NCI-H2081 treated with DMSO at 0.1 percent for 48 hours (cell line): ENCODE results near the gene NSRP1.
A peak's percentile ranks its signal among the peaks of the same experiment; 100 is the strongest.
"Not testable (repeated sequence)": the region's sequence is repeated elsewhere in the genome, so short reads cannot be mapped to it uniquely, and the experiment has no call there.

Source experiments
- DNase-seq: peaks from one replicate; lab custom pipeline; 2025; lab: John Stamatoyannopoulos, UW

The NSRP1 gene

GRCh38 chr17:30116661-30117551, at the start of gene NSRP1:
TSS of gene NSRP1 (plus strand) at chr17:30116816. CDS start at chr17:30116844, 28 bp downstream.
- DNase-seq = peak; percentile 22

- no peak for DNase-seq
Measured at GRCh38 chr17:30068465-30068864, 48.2 kb upstream of the NSRP1 start.

- no peak for DNase-seq
Measured at GRCh38 chr17:30074254-30074653, 42.4 kb upstream of the NSRP1 start.

GRCh38 chr17:30074730-30075129, 41.9 kb upstream of the NSRP1 start:
- no peak for DNase-seq

GRCh38 chr17:30082773-30083172, 33.8 kb upstream of the NSRP1 start:
- no peak for DNase-seq

- no peak for DNase-seq
Measured at GRCh38 chr17:30084788-30085187, 31.8 kb upstream of the NSRP1 start.

- no peak for DNase-seq
Measured at GRCh38 chr17:30086896-30087295, 29.7 kb upstream of the NSRP1 start.

- not testable (repeated sequence) for DNase-seq
Measured at GRCh38 chr17:30087431-30087830, 29.2 kb upstream of the NSRP1 start.

- DNase-seq = no peak
Measured at GRCh38 chr17:30091121-30091670, 25.4 kb upstream of the NSRP1 start.

- DNase-seq = no peak
Measured at GRCh38 chr17:30091771-30092170, 24.8 kb upstream of the NSRP1 start.

- no peak for DNase-seq
Measured at GRCh38 chr17:30092886-30093285, 23.7 kb upstream of the NSRP1 start.

GRCh38 chr17:30093463-30094147, 23.0 kb upstream of the NSRP1 start:
- no peak for DNase-seq

- no peak for DNase-seq
Measured at GRCh38 chr17:30095507-30096244, 20.9 kb upstream of the NSRP1 start.

GRCh38 chr17:30101686-30102390, 14.8 kb upstream of the NSRP1 start:
- no peak for DNase-seq

GRCh38 chr17:30103921-30104320, 12.7 kb upstream of the NSRP1 start:
- no peak for DNase-seq

GRCh38 chr17:30104575-30105339, 11.9 kb upstream of the NSRP1 start:
- peak; percentile 57 for DNase-seq

GRCh38 chr17:30112794-30113193, 3.8 kb upstream of the NSRP1 start:
- DNase-seq = no peak

- DNase-seq = no peak
Measured at GRCh38 chr17:30113213-30113612, 3.4 kb upstream of the NSRP1 start.

GRCh38 chr17:30116345-30116660, 313 bp upstream of the NSRP1 start:
- no peak for DNase-seq

GRCh38 chr17:30117675-30118081, 1.1 kb downstream of the NSRP1 start:
- no peak for DNase-seq

GRCh38 chr17:30118635-30119034, 2.0 kb downstream of the NSRP1 start:
- not testable (repeated sequence) for DNase-seq
